Measurements from ENCODE around the gene SARS1.

The SARS1 gene

DNA sequence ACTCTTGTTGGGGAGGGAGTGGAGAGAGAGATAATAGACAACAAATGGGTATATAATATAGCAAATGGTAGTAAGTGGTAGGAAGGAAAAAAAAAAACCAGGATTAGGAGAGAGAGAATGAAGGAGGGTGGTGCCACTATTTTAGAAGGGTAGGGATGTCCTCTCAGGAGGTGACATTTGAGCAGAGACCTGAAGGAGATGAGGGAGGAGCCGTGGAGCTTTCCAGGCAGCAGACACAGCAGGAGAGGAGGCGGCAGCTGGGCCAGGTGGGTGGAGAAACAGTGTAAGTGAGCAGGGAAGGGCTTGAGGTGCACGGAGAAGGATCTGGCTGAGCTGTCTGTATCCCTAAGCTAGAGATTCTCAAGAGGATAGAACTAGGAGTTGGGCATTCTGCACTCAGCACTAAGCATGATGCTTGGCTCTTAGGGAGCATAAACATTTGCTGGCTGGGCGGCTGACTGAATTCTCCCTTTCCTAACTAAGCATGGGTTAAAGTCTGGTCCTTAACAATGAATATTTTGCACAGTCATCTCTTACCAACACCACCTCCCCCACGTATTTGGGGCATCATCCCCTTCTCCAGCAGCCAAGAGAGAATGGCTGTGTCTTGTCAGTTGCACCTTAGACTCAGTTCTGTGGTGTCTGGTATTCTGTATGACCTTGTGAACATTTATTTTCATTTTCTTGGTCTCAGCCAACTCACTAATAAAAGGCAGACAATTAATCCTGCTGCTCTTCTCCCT lies 27.6 kb upstream of the SARS1 start:
- no peak for DNase-seq
- Histone ChIP-seq H3K27me3 (no peaks in the 10 kb centered on the region), H3K4me3 (ENCODE audit: low read depth, low read length) (no peak overlapping the region), H3K36me3 (no peaks in the 10 kb centered on the region), H3K9me3 (no peaks in the 10 kb centered on the region), H3K4me1 (no peaks in the 10 kb centered on the region)
- TF ChIP-seq, protein P1, sequence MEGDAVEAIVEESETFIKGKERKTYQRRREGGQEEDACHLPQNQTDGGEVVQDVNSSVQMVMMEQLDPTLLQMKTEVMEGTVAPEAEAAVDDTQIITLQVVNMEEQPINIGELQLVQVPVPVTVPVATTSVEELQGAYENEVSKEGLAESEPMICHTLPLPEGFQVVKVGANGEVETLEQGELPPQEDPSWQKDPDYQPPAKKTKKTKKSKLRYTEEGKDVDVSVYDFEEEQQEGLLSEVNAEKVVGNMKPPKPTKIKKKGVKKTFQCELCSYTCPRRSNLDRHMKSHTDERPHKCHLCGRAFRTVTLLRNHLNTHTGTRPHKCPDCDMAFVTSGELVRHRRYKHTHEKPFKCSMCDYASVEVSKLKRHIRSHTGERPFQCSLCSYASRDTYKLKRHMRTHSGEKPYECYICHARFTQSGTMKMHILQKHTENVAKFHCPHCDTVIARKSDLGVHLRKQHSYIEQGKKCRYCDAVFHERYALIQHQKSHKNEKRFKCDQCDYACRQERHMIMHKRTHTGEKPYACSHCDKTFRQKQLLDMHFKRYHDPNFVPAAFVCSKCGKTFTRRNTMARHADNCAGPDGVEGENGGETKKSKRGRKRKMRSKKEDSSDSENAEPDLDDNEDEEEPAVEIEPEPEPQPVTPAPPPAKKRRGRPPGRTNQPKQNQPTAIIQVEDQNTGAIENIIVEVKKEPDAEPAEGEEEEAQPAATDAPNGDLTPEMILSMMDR (IDR thresholded peaks at IDR 0.05; ENCODE audit: low read depth, low read length), result no peak

DNA sequence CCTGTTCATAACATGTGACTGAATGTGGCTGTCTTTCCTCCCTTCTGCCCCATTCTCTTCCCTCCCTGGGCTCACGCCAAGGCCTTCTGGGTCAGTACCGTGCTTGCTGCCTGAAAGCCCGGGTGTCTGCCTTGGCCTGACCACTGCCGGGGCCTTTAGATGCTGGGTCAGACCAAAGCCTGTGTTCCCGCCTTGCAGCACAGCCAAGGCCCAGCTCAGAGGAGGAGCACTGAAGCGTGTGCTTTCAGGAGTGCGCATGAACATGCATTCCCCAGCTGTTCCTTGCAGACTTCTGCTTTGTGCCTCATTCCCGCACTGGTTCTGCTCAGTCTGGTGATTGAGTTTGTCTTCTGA lies 27.0 kb upstream of the SARS1 start:
- DNase-seq, result no peak
- Histone ChIP-seq H3K27me3 (no peaks in the 10 kb centered on the region), H3K9me3 (no peaks in the 10 kb centered on the region), H3K4me3 (ENCODE audit: low read depth, low read length) (no peak overlapping the region), H3K36me3 (no peaks in the 10 kb centered on the region), H3K4me1 (no peaks in the 10 kb centered on the region)
- TF ChIP-seq, protein P1 (IDR thresholded peaks at IDR 0.05; ENCODE audit: low read depth, low read length), result no peak

DNA sequence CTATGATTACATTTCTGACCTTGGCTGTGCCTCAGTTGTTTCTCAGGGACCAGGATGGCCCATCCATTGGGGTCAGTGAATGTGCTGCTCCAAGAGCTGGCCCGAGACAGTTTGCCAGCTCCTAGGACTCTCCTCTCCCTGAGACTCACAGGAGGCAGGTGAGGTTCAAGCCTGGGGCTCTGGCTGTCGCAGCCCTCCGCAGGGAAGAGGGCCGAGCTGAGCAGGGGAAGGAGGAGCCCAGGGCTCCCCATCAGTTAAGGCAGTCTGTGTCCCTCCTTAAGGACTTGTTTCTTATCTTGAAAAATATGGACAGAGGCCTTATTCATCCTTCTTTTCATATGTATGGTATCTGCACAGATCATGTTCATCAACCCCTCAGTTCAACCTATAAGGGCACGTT lies 26.6 kb upstream of the SARS1 start:
- H3K36me3 ChIP-seq, result no peaks in the 10 kb centered on the region
- H3K9me3 ChIP-seq, result no peaks in the 10 kb centered on the region
- H3K4me3 ChIP-seq (ENCODE audit: low read depth, low read length), result no peak overlapping the region
- DNase-seq, result no peak
- TF ChIP-seq, protein P1 (IDR thresholded peaks at IDR 0.05; ENCODE audit: low read depth, low read length), result no peak
- no peaks in the 10 kb centered on the region for H3K27me3 ChIP-seq
- H3K4me1 ChIP-seq, result no peaks in the 10 kb centered on the region

DNA sequence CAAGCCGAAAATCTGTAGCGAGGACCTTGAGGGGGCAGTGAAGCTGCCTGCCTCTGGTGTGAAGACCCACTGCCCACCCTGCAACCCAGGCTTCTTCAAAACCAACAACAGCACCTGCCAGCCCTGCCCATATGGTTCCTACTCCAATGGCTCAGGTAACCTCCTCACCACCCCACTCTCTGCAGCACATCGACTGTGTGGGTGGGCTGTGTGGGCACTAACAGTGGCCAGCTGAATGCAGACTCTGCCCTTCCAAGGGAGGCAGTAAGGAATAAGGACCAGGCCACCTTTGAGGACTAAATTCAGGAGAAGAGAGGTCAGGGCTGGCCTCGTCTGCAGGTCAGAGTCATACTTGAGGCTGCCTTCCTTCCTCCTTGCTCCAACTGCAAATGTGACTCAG lies 25.5 kb upstream of the SARS1 start:
- no peak for DNase-seq
- Histone ChIP-seq H3K9me3 (no peaks in the 10 kb centered on the region), H3K27me3 (no peaks in the 10 kb centered on the region), H3K36me3 (no peaks in the 10 kb centered on the region), H3K4me1 (no peaks in the 10 kb centered on the region), H3K4me3 (ENCODE audit: low read depth, low read length) (no peak overlapping the region)
- TF ChIP-seq, protein P1 (IDR thresholded peaks at IDR 0.05; ENCODE audit: low read depth, low read length), result no peak

DNA sequence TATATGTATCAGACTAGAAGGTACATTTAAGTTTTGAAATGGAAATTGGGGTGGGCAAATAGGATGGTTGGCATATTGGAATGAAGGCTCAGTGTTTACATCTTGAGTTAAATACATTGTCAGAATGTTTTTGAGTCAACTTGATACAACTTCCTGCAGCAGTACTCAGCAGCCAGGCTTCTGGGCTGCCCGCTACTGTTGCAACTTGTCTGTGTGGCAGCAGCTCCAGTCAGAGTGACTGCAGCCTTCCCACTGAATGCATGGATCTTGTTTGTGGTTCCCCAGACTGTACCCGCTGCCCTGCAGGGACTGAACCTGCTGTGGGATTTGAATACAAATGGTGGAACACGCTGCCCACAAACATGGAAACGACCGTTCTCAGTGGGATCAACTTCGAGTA lies 24.9 kb upstream of the SARS1 start:
- Histone ChIP-seq H3K9me3 (no peaks in the 10 kb centered on the region), H3K4me3 (ENCODE audit: low read depth, low read length) (no peak overlapping the region), H3K36me3 (no peaks in the 10 kb centered on the region), H3K27me3 (no peaks in the 10 kb centered on the region), H3K4me1 (no peaks in the 10 kb centered on the region)
- DNase-seq, result no peak
- TF ChIP-seq, protein P1 (IDR thresholded peaks at IDR 0.05; ENCODE audit: low read depth, low read length), result no peak

DNA sequence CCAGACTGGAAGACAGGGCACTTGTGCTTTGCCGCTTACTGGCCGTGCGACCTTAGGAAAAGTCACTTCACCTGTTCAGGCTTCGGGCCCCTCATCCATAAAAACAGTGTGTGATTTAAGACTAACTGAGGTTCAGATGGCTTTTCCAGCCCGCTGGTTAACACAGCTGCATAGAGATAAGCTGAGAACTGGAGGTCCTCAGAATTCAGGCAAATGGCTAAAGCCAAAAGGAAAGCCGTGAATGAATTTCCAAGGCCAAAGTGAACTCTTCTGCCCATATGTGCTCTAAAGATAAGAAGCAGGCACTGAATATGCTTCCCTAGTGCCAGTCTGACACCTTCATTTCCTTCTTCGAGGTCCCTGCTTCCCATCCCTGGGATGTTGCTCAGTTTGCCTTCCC lies 23.5 kb upstream of the SARS1 start:
- no peaks in the 10 kb centered on the region for H3K9me3 ChIP-seq
- H3K36me3 ChIP-seq, result no peaks in the 10 kb centered on the region
- H3K27me3 ChIP-seq, result no peaks in the 10 kb centered on the region
- no peaks in the 10 kb centered on the region for H3K4me1 ChIP-seq
- no peak for DNase-seq
- H3K4me3 ChIP-seq (ENCODE audit: low read depth, low read length), result no peak overlapping the region
- TF ChIP-seq, protein P1 (IDR thresholded peaks at IDR 0.05; ENCODE audit: low read depth, low read length), result no peak
